HuH-7.5 (cell line): ENCODE measurements around the gene C22orf23.

Experiments used
- DNase-seq: peaks from one replicate; pipeline ENCODE4 v3.0.0; 2011; ENCODE audit warnings: low spot score

Gene C22orf23

DNA sequence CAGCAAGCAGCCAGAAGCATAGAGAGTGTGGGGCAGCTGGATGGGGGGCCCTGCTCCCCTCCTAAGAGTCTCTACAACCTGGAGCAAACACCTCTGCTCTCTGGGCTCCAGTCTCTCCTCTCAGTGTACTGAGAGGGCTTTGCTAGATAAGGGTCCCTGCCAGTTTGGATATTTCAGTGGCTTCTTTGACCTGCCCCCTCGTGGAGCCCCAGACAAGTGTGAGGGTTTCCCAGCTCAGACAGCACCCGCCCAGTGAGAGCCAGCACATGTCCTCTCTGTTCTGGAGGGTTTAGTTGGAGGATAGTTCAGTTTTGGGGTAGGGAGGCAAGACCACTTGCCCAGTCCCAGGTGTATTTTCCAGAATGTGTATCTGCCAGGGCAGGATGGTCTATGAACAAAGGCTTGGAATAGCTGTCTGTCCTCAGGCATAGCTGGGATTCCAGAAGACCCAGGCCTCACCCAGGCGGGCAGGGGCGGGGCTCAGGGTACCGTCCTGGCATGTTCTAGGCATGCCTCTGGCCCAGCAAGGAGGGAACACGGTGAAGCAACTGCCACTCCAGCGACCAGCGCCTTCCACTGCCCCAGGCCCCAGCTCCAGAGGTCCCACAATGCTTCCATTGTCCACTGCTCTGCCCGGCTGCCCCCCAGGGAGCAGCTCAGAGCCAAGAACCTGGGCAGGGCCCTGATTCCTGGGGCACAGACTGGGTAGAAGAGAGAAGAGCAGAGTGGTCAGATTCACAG is 54.8 kb downstream of the C22orf23 start:
- no peak for DNase-seq

DNA sequence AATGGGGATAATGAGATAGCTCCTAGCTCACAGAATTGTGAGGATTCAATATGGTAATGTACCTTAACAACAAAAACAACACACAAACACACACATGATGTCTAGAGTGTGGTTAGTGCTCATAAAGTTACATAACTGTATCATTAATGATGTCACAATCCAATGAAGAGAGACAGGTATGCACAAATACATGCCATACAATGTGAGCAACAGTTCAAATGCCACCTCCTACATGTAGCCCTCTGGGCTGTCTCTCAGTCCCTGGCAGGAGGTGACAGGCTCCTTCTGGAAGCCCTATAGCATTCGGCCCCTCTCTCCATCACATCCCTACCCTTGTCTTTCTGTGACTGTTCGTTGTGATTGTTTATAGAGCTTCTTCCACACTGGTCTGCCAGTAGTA is 55.6 kb downstream of the C22orf23 start:
- no peak for DNase-seq

DNA sequence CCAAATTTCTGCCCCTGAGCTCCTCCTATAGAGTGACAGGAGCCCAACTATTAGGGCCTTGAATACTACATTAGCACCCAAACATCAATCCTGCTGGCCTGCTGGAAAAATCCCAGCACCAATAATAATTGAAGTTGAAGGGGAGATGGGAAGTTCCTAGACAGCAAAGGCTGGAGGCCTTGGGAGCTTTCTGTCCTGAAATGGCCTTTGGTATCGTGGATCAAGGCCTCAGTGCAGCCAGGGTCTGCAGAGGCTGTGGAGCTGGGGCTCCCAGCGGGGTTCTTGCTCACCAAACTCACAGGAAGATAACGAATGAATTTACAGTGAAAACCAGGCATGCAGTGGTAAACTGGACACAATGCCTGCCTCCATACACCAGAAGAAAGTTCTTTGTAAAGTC is 56.5 kb downstream of the C22orf23 start:
- DNase-seq, result no peak

DNA sequence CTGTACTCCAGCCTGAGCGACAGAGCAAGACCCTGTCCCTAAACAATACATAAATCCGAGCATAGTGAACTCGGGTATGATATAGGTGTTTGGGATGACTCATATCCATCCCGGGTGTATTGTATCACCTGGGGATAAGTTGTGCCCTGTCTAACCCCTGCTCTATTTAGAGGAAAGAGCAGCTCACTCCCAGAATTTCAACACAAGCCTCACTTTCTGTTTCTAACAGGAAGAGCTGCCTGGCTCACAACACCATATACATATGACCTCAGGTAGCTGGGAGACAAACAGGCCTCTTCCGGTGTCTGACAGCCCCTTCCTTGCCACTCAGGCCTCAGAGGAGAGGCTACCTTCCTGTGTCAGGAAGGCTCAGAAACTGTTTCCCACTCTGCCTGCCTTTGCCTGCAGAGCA is 57.2 kb downstream of the C22orf23 start:
- no peak for DNase-seq

DNA sequence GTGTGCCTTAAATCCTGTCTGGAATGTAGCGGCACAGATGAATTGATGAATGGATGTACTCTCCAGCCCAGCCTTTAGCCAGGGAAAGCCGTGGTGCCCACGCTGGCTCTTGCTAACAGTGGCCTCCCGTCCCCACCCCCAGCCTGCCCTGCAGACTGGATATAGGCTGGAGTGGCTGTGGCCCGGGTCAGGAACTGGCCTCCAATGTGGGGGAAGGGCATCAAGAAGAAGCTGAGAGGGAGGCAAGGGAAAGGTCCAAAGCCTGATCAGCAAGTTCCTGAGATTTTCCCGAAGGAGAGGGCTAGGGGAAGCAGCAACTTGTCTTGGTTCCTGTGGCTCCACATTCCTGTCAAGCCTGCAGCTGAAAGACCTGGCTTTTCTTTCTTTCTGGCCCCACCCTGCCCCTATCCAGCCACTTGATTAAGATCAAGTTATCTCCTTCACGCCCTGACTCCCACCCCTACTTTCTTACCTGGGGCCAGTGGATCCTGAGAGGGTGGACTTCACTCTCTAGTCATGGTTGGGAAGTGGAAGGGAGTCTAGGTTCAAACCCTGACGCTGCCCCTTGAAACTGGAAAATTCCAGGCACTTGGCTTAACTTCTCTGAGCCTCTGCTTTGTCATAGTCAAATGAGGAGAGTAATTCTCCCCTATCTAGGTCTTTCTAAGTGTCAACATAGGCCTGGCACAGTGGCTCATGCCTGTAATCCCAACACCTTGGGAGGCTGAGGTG is 58.3 kb downstream of the C22orf23 start:
- DNase-seq, result no peak

DNA sequence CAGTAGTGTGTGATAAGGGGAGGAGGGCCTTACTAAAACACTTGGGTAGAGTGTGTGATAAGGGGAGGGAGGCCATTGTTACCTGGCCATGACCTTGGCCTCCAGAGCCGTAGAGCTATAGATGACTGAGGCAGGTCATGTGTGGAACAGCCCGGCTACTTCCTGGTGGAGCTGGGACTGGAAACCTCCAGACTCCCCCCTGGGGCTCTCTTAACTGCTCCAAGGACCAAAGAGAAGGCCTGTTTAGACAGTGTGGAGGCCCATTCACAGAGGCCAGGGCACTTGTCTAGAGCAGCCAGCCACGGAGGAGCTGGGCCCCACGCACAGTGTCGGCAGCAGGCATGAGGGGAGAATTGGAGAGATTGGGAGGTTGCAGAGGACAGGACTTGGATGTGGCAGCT is 59.8 kb downstream of the C22orf23 start:
- DNase-seq, result no peak
